GM12878 (cell line): ENCODE results near the gene NCBP3. TPM values are rescaled to one million over a fixed set of nuclear protein-coding genes. Genes with fewer than 3 reads are reported as not detected.

ENCODE experiments used
- CEBPB ChIP-seq, 2 experiments: fragments of 150-350 bp in 1 of 2; IDR thresholded peaks; 2 replicates each; pipeline ENCODE4 v1.6.1; 2012 to 2014; ENCODE audit warnings: low read depth in 2 of 2, low read length in 2 of 2, borderline replicate concordance in 1 of 2, inconsistent platforms in 1 of 2
- CHD2 ChIP-seq: IDR thresholded peaks from 2 replicates; pipeline ENCODE4 v1.6.1; 2011; ENCODE audit warnings: low read depth, low read length, improper control_type of control experiment, borderline replicate concordance
- CREB1 ChIP-seq: IDR thresholded peaks from 2 replicates; pipeline ENCODE4 v1.6.1; 2012; ENCODE audit warnings: low read depth, mild to moderate bottlenecking, inconsistent platforms
- RBBP5 ChIP-seq: fragments of 200-600 bp; sonication (generic); conservative IDR thresholded peaks from 2 replicates; pipeline ENCODE4 v1.6.1; 2016
- SMAD1 ChIP-seq: fragments of 450-650 bp; IDR thresholded peaks from 2 replicates; pipeline ENCODE4 v1.6.1; 2018; ENCODE audit warnings: mild to moderate bottlenecking, low read depth; ENCODE audit not compliant: partially characterized antibody
- SMAD5 ChIP-seq: IDR thresholded peaks from 2 replicates; pipeline ENCODE4 v1.6.1; 2016; ENCODE audit warnings: antibody characterized with exemption, low read depth
- ZBTB11 ChIP-seq: fragments of 450-650 bp; formaldehyde crosslinking; IDR thresholded peaks from 2 replicates; pipeline ENCODE4 v1.5.0; 2022; ENCODE audit warnings: mild to moderate bottlenecking, missing genetic modification characterization
- ZBTB4 ChIP-seq: fragments of 450-650 bp; formaldehyde crosslinking; IDR thresholded peaks from 2 replicates; pipeline ENCODE4 v1.4.0; 2022; ENCODE audit warnings: mild to moderate bottlenecking, moderate library complexity
- ZNF274 ChIP-seq: IDR thresholded peaks from one replicate; pipeline ENCODE4 v1.8.0; 2011; ENCODE audit not compliant: insufficient read length, insufficient read depth
- ZNF384 ChIP-seq: IDR thresholded peaks from 2 replicates; pipeline ENCODE4 v1.6.1; 2012; ENCODE audit warnings: low read depth, mild to moderate bottlenecking, low read length, improper control_type of control experiment, borderline replicate concordance
- polyA plus RNA-seq, 11 experiments: library from polyadenylated mRNA; depleted of rRNA in 4 of 11; unstranded in 6 of 11; stranded (reverse) in 5 of 11; fragments of >200 nt; fragmentation: Nextera tagmentation in 4 of 11; fragmentation: Illumina TruSeq in 1 of 11; extraction: Ambion mirVana in 4 of 11; extraction: Trizol in 1 of 11; gene quantifications; 1 replicate in 1 of 11; 2 replicates in 10 of 11; pipeline versions ENCODE4 v1.2.1 to v1.2.3, GENCODE V29; 2011 to 2016; ENCODE audit warnings: inconsistent platforms in 2 of 11, missing spikeins in 2 of 11, low read depth in 1 of 11
- total RNA-seq, 4 experiments: library from RNA; depleted of rRNA in 3 of 4; stranded (reverse); fragments of >200 nt in 3 of 4; fragmentation: Illumina TruSeq in 1 of 4; extraction: Trizol in 1 of 4; gene quantifications; 2 replicates each; pipeline versions ENCODE4 v1.2.1 to v1.2.3, GENCODE V29; 2013 to 2021
- TF ChIP-seq, protein P1 (sequence below): IDR thresholded peaks from 2 replicates; pipeline ENCODE4 v1.6.1; 2011; ENCODE audit warnings: borderline replicate concordance, low read depth, mild to moderate bottlenecking, moderate library complexity, low read length; ENCODE audit not compliant: insufficient read depth, poor library complexity, severe bottlenecking

Gene NCBP3
- total and polyA plus RNA-seq, 10 of the 15 experiments (the other 5 are each of a cell fraction or from before 2014, with no cell fraction given), result 5.2 to 32.0 (median 23.2) TPM

DNA sequence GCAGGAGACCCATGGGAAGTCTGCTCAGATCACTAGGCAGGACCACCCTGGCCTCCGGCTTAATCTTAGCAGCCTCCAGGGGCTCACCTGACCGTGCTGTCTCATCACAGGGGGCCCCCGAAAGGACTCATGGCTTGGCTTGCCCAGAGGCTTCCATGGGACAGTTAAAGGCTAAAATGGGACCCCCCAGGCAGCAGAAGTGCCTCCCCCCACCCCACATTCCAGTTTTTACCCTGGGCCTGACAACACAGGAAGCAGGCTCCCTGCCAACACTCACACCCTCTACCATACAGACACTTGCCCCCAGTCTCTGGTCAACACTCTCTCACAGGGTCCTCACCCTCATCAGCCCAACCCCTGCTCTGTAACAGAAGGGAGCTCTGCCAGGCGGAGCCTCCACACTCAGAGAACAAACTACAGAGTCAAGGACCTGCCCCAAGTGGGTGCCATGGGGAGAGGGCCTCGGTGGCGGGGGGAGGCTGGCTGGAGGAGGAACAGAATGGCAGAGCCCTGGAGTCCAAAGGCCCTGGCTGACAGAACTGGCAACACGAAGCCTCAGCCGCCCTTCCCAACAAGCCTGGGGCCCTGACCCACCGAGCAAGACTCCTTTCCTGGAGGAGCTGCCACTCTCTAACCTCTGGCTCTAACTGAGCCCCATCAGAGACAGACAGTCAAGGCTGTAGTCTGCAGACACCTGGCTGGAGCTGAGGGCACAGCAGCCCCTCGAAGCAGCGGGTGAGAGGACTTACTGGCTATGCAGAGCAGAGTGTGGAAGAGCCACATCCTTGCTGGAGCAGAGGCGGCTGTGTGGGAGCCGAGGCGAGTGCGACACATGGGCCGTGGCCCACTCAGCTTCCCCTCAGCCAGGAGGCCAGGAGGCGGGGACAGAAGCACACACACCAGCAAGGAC is 45.4 kb downstream of the NCBP3 start, which contains the start of gene ITGAE (continued):
- TF ChIP-seq SMAD1 (no peak), ZBTB4 (CRISPR knock-in tag) (no peak), ZNF384 (no peak), CREB1 (no peak), ZBTB11 (no peak), ZNF274 (no peak), RBBP5 (no peak), CEBPB (IDR thresholded peaks at IDR 0.05; ENCODE audit: borderline replicate concordance in 1 of 2, low read depth in 2 of 2, low read length in 2 of 2) (no peak), CHD2 (no peak), SMAD5 (no peak)
- TF ChIP-seq, protein P1, sequence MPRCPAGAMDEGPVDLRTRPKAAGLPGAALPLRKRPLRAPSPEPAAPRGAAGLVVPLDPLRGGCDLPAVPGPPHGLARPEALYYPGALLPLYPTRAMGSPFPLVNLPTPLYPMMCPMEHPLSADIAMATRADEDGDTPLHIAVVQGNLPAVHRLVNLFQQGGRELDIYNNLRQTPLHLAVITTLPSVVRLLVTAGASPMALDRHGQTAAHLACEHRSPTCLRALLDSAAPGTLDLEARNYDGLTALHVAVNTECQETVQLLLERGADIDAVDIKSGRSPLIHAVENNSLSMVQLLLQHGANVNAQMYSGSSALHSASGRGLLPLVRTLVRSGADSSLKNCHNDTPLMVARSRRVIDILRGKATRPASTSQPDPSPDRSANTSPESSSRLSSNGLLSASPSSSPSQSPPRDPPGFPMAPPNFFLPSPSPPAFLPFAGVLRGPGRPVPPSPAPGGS, result no peak
